ENCODE measurements around the gene MINDY1.

DNA sequence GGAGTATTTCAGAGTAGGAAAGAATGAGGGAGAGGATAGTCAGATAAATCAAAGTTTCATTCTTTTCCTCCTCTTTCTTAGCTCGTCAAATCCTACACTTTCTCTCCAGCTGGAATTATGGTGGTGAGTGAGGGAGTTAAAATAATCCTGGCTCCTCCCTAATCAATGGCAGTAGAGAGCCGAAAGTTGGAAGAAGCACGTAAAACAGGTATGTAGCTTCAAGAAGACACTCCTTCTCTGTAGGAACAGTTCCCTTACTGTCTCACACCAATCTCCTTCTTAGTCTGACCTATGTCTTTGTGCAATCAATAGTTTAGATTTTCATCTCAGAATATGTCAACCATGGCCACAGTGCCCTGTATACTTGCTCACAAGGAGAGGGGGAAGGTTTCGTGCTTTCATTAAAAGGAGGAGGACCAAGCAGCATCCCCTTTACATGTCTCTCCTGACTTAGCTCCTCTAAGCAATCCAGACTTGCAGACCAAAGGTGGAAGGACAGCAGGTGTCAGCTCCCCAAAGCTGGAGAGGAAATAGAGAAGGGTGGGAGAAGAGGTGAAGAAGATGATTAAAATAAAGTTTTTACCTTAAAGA is 878 bp downstream of the MINDY1 start:
- no peak for TF ChIP-seq CTCF (IDR thresholded peaks at IDR 0.05)
- no peak for TF ChIP-seq POLR2A (IDR thresholded peaks at IDR 0.05)
